COLO668 (cell line): ENCODE results near the gene COL23A1.

ENCODE experiments used
- DNase-seq: peaks from one replicate; lab custom pipeline; 2025; ENCODE audit not compliant: unreplicated experiment; lab: John Stamatoyannopoulos, UW

The COL23A1 gene

GRCh38 chr5:178403956-178404600, 186.1 kb downstream of the COL23A1 start:
- DNase-seq: no peak

DNA sequence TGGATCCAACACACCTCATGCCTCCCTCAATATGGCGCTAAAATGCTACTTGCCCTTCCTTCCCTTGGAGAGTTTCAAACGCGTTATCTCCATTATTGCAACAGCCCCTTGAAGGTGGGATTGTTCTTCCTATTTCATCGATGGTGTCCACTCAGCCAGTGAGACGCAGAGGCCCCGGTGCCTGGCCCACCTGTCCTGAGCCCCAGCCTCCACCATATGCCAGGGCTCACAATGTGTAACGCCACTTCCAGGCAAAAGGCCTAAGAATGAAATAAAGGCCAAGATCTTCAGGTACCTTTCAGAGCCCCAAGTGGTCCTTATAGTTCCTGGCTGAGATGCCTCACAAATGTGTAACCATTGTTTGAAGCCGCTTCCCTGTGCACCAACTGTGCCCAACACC, 186.8 kb downstream of the COL23A1 start:
- no peak for DNase-seq

DNA sequence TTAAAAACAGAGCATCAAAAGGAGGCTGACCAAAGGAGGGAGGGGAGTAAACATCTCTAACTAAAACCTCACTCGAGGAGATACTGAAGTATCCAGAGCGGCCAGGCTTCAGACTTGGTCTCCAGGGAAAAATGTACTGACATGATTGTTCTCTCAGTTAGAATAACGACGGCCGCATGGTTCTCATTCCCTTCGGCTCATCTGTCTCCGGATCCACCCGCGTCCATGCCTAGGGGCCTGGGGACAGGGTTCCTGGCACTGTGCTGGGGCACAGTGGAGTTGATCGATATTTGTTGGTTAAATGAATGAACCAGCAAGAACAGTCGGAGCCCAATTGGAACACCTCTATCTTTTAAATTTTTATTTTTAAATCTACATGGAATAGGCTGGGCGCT, 190.5 kb downstream of the COL23A1 start:
- DNase-seq: no peak

GRCh38 chr5:178398901-178399700, 191.1 kb downstream of the COL23A1 start:
- DNase-seq: no peak

GRCh38 chr5:178396796-178397720, 193.1 kb downstream of the COL23A1 start:
- DNase-seq: no peak

GRCh38 chr5:178394074-178394473, 196.1 kb downstream of the COL23A1 start:
- DNase-seq: no peak

GRCh38 chr5:178392931-178393394, 197.2 kb downstream of the COL23A1 start:
- no peak for DNase-seq

DNA sequence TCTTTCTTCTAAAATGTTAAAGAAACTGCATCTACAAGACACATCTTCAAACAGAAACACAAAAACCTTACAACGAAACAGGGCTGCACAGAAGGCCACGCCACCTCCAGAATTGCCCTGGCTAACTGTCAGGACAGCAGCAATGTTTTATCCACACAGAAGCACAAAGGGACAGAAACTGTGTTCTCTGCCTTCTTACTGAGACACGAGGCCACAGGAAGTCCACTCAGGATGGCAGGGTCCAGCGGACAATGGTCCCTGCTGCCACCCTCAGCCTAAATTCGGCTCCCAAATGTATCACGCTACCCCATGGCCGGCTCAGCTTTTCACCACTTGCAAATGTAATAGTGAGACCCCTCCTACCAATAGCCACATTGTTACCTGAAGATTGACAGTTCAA, 197.8 kb downstream of the COL23A1 start:
- no peak for DNase-seq

GRCh38 chr5:178391480-178391879, 198.7 kb downstream of the COL23A1 start:
- DNase-seq: no peak

- DNase-seq: no peak
Measured at GRCh38 chr5:178389796-178390195, 200.4 kb downstream of the COL23A1 start.

DNA sequence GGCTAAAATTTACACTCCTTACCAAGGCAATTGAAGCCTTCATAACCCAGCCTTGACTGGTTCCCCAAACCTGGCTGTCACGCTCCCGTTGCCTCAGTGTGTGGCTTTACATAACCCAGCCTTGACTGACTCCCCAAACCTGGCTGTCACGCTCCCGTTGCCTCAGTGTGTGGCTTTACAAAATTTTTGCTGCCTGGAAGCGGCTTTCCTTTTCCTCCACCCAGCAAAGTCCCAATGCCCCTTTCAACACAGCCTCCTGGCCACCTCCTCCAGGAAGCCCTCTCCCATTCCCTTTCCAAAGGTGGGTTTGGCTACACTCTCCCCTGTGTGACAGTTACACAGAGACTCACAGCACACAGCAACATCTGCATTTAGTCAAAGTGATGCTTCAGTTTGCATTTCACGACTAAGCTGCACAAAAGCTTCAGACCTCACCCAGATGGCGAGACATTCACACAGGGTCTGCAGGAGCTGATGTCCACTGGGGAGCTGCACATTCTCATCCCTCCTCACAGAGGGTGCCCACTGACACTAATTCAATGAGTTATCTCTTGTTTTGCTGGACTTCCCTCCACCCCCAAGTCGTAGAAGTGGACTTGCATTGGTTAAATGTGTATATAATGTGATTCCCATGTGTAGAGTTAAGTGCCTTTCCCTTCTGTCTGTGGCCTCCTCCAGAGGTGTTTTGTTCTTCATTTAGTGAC, 201.0 kb downstream of the COL23A1 start:
- DNase-seq: no peak

DNA sequence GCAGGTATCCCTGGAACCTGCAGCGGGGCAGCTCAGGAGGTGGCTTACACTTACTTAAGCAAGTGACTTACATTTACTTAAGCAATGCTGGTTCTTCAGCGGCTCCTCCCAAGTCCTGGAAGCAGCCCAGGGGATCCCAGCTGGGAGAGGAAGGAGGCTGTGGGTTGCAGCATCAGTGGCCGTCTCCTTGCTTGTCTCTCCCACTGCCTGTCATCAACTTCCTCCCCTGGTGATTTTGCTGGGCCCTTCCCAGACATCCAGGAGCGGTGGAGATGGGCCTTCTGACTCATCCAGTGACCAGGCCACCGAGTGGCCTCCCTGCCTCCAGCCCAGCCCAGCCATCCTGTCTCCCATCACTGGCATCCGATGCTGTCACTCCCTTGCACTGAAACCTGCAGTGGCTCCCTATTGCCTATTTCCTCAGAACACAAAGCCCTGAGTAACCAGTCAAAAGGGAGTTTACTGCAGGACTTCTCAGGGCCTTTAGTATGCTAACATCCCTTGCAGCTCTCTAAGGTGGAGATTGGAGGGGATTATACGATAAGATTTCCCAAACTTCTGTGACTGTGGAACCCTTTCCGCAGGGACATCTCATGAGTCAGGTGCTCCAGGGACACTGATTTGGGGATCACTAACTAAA, 201.7 kb downstream of the COL23A1 start:
- DNase-seq: no peak

DNA sequence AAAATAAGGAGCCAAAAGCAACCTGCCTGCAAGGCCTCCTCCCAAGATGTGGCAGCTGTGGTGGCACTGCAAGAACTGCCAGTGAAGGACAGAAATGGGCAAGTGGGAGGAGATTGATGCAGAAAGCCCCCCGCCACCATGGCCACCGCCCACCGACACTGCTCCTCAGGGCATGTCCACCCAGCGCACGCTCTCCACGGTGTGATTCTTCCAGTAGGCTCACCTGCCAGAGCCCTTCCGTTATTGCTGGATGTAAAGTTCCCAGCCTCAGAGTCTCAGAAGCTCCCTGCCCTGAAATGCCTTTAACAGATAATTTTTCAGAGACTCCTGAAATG, 202.4 kb downstream of the COL23A1 start:
- DNase-seq: no peak

- DNase-seq: no peak
Measured at GRCh38 chr5:178387061-178387855, 202.9 kb downstream of the COL23A1 start.

- no peak for DNase-seq
Measured at GRCh38 chr5:178386336-178386931, 203.8 kb downstream of the COL23A1 start.

DNA sequence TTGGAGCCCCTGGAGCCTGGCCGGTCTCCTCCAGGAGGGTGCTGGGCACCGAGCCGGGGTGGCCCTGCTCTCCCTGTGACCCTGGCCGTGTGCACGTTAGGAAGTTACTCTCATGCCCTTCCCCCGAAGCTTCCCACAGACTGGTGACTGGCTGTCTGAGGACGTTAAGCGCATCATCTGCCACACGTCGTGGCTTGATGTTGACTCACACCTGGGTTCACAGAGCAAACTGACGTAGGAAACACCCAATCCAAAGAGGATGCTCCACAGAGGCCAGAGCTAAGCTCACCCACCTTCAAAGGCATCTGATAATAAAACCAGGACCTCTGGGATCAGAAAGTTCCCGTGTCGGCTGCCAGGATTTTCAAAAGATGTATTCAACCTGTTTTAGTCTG, 204.7 kb downstream of the COL23A1 start:
- DNase-seq: no peak

GRCh38 chr5:178384816-178385495, 205.2 kb downstream of the COL23A1 start:
- no peak for DNase-seq

- DNase-seq: no peak
Measured at GRCh38 chr5:178383919-178384815, 206.0 kb downstream of the COL23A1 start.
